Chondrocyte (in vitro differentiated cells): ENCODE results near the gene NEGR1. TPM values are rescaled to one million over a fixed set of nuclear protein-coding genes. Genes with fewer than 3 reads are reported as not detected.

Experiments used
- DNase-seq: peaks from one replicate; pipeline ENCODE4 v3.0.0; 2021; ENCODE audit warnings: mixed read lengths, low spot score
- H3K27ac Mint-ChIP-seq: one replicate; pipeline ENCODE4 v1.8.0; 2021; ENCODE audit warnings: mild to moderate bottlenecking, moderate library complexity, mixed read lengths; ENCODE audit not compliant: unreplicated experiment
- H3K27me3 Mint-ChIP-seq: 2 replicates; pipeline ENCODE4 v1.8.0; 2021; ENCODE audit warnings: low read depth, mixed read lengths
- H3K36me3 Mint-ChIP-seq: 2 replicates; pipeline ENCODE4 v1.8.0; 2021; ENCODE audit warnings: low read depth, mixed read lengths
- H3K4me1 Mint-ChIP-seq: 2 replicates; pipeline ENCODE4 v1.8.0; 2021; ENCODE audit warnings: low read depth, mild to moderate bottlenecking, mixed read lengths
- H3K4me3 Mint-ChIP-seq: one replicate; pipeline ENCODE4 v1.8.0; 2021; ENCODE audit warnings: mild to moderate bottlenecking, moderate library complexity, mixed read lengths; ENCODE audit not compliant: unreplicated experiment
- H3K9me3 Mint-ChIP-seq: 2 replicates; pipeline ENCODE4 v1.8.0; 2021; ENCODE audit warnings: low read depth, mixed read lengths
- total RNA-seq: library from RNA; stranded (reverse); gene quantifications from 3 replicates; pipeline ENCODE4 v1.2.1, GENCODE V29; 2021
- TF ChIP-seq, protein P1 (sequence below): fragments of 200-600 bp; sonication (generic); IDR thresholded peaks from 2 replicates; pipeline ENCODE4 v1.5.0; 2021; ENCODE audit warnings: antibody characterized with exemption, mild to moderate bottlenecking, moderate library complexity

The NEGR1 gene
- total RNA-seq, 1 donor from 2014 or later = 7.7 TPM

GRCh38 chr1:71950579-71950978 is 331.8 kb downstream of the NEGR1 start:
- DNase-seq = no peak
- Mint-ChIP-seq H3K27ac (no peak overlapping the region), H3K27me3 (no peaks in the 10 kb centered on the region), H3K4me3 (no peak overlapping the region), H3K9me3 (peaks cover 8% of the 10 kb centered on the region), H3K36me3 (no peaks in the 10 kb centered on the region), H3K4me1 (no peaks in the 10 kb centered on the region)
- TF ChIP-seq, protein P1, sequence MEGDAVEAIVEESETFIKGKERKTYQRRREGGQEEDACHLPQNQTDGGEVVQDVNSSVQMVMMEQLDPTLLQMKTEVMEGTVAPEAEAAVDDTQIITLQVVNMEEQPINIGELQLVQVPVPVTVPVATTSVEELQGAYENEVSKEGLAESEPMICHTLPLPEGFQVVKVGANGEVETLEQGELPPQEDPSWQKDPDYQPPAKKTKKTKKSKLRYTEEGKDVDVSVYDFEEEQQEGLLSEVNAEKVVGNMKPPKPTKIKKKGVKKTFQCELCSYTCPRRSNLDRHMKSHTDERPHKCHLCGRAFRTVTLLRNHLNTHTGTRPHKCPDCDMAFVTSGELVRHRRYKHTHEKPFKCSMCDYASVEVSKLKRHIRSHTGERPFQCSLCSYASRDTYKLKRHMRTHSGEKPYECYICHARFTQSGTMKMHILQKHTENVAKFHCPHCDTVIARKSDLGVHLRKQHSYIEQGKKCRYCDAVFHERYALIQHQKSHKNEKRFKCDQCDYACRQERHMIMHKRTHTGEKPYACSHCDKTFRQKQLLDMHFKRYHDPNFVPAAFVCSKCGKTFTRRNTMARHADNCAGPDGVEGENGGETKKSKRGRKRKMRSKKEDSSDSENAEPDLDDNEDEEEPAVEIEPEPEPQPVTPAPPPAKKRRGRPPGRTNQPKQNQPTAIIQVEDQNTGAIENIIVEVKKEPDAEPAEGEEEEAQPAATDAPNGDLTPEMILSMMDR = no peak

- Mint-ChIP-seq H3K27me3 (no peaks in the 10 kb centered on the region), H3K36me3 (no peaks in the 10 kb centered on the region), H3K27ac (no peak overlapping the region), H3K9me3 (peaks cover 8% of the 10 kb centered on the region), H3K4me1 (no peaks in the 10 kb centered on the region), H3K4me3 (no peak overlapping the region)
- TF ChIP-seq, protein P1 = no peak
- no peak for DNase-seq
Measured at GRCh38 chr1:71949681-71950080, 332.7 kb downstream of the NEGR1 start.

GRCh38 chr1:71948561-71948960 is 333.8 kb downstream of the NEGR1 start:
- Mint-ChIP-seq H3K4me1 (no peaks in the 10 kb centered on the region), H3K27ac (no peak overlapping the region), H3K27me3 (no peaks in the 10 kb centered on the region), H3K4me3 (no peak overlapping the region), H3K9me3 (peaks cover 8% of the 10 kb centered on the region), H3K36me3 (no peaks in the 10 kb centered on the region)
- TF ChIP-seq, protein P1 = no peak
- no peak for DNase-seq

GRCh38 chr1:71944006-71944405 is 338.3 kb downstream of the NEGR1 start:
- no peak overlapping the region for H3K4me3 Mint-ChIP-seq
- H3K4me1 Mint-ChIP-seq = no peaks in the 10 kb centered on the region
- DNase-seq = no peak
- H3K36me3 Mint-ChIP-seq = no peaks in the 10 kb centered on the region
- H3K9me3 Mint-ChIP-seq = no peaks in the 10 kb centered on the region
- TF ChIP-seq, protein P1 = no peak
- H3K27me3 Mint-ChIP-seq = no peaks in the 10 kb centered on the region
- no peak overlapping the region for H3K27ac Mint-ChIP-seq

DNA sequence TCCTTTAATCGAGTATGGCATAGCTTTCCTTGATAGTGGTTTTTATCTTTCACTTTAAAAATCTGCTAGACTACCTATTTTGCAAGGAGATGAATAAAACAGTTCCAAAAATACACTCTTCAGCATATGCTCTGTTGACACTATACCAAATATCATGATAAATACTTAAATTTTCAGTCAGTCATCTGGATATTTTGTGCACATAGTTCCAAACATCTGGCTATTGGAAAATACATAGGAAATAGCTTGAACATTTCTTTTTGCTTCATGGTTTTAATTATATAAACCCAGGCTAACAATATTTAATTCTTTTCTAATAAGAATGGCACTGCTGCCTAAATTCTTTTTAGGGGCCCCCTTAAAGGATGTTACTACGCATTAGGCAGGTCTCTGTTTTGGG is 342.1 kb downstream of the NEGR1 start:
- no peak for DNase-seq
- H3K9me3 Mint-ChIP-seq = no peaks in the 10 kb centered on the region
- H3K36me3 Mint-ChIP-seq = no peaks in the 10 kb centered on the region
- no peaks in the 10 kb centered on the region for H3K27me3 Mint-ChIP-seq
- TF ChIP-seq, protein P1 = no peak
- no peak overlapping the region for H3K4me3 Mint-ChIP-seq
- H3K4me1 Mint-ChIP-seq = no peaks in the 10 kb centered on the region
- no peak overlapping the region for H3K27ac Mint-ChIP-seq
